ENCODE measurements around the gene SPINK7. TPM values are rescaled to one million over a fixed set of nuclear protein-coding genes. Genes with fewer than 3 reads are reported as not detected.
"Not testable (repeated sequence)": the region's sequence is repeated elsewhere in the genome, so short reads cannot be mapped to it uniquely, and the experiment has no call there.

Gene SPINK7
- total RNA-seq: not detected
- long read RNA-seq: 0 reads

DNA sequence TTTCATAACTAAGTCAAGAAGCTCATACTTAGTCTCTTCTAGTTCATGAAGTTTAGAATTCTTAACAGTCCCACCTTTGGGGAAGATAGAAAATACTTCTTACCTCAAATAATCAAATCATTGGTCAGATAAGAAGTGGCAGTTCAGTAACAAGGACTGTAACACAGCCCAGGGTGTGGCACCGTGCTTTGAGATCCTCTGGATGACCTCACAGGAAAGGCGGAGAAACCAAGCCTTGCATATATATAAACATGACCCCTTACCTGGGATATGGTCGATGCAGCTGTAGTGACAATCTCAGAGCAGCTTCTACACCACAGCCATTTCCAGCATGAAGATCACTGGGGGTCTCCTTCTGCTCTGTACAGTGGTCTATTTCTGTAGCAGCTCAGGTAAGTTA, at the start of gene SPINK7:
Gene SPINK7, plus strand, starts transcription at position 271 of the 400 bp plus-strand sequence. Its CDS starts 61 bp downstream, at position 332.
- Histone ChIP-seq H3K9me3 (no peaks in the 10 kb centered on the region), H3K36me3 (no peaks in the 10 kb centered on the region), H3K4me1 (no peaks in the 10 kb centered on the region), H3K27ac (no peak within 1 kb of the TSS), H3K27me3 (ENCODE audit: low read depth) (no peaks in the 10 kb centered on the region), H3K4me3 (no peak within 1 kb of the TSS)
- ATAC-seq: no peak
- TF ChIP-seq, protein P1, sequence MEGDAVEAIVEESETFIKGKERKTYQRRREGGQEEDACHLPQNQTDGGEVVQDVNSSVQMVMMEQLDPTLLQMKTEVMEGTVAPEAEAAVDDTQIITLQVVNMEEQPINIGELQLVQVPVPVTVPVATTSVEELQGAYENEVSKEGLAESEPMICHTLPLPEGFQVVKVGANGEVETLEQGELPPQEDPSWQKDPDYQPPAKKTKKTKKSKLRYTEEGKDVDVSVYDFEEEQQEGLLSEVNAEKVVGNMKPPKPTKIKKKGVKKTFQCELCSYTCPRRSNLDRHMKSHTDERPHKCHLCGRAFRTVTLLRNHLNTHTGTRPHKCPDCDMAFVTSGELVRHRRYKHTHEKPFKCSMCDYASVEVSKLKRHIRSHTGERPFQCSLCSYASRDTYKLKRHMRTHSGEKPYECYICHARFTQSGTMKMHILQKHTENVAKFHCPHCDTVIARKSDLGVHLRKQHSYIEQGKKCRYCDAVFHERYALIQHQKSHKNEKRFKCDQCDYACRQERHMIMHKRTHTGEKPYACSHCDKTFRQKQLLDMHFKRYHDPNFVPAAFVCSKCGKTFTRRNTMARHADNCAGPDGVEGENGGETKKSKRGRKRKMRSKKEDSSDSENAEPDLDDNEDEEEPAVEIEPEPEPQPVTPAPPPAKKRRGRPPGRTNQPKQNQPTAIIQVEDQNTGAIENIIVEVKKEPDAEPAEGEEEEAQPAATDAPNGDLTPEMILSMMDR (IDR thresholded peaks at IDR 0.05): no peak
- intact Hi-C loops (cut with DNase I): no loop called here
- no peak for DNase-seq

GRCh38 chr5:148267962-148268361, 44.3 kb upstream of the SPINK7 start:
- intact Hi-C loops (cut with DNase I): no loop called here
- H3K4me3 ChIP-seq: no peak overlapping the region
- no peaks in the 10 kb centered on the region for H3K27me3 ChIP-seq (ENCODE audit: low read depth)
- no peak overlapping the region for H3K27ac ChIP-seq
- H3K9me3 ChIP-seq: no peaks in the 10 kb centered on the region
- DNase-seq (no peak), ATAC-seq (no peak)
- TF ChIP-seq, protein P1 (IDR thresholded peaks at IDR 0.05): no peak
- H3K36me3 ChIP-seq: no peaks in the 10 kb centered on the region
- H3K4me1 ChIP-seq: no peaks in the 10 kb centered on the region

DNA sequence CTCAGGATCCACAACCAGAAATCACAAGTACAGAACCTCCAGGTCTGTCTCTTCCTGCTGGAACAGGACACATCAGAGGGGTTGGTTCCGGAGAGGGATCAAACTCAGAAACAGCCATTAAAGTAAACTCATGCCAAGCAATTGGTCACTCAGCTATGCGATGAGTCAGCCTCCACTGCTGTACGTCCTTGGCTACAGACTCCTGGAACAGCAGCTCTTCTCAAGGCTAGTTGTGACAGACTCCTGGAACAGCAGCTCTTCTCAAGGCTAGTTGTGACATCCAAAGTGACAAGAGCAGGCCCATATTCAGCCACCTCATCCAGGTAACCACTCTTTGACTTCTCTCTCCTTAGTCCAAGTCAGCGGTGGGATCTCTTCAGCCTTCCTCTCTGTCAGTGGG, 43.7 kb upstream of the SPINK7 start, which contains the start of gene SPINK13:
Gene SPINK13, plus strand, starts transcription at position 229 of the 400 bp plus-strand sequence. CDS start 1,279 bp downstream, outside the sequence.
- H3K27me3 ChIP-seq (ENCODE audit: low read depth): no peaks in the 10 kb centered on the region
- H3K9me3 ChIP-seq: no peaks in the 10 kb centered on the region
- H3K4me1 ChIP-seq: no peaks in the 10 kb centered on the region
- ATAC-seq (no peak), DNase-seq (no peak)
- H3K4me3 ChIP-seq: no peak within 1 kb of the TSS
- no peaks in the 10 kb centered on the region for H3K36me3 ChIP-seq
- intact Hi-C loops (cut with DNase I): no loop called here
- no peak within 1 kb of the TSS for H3K27ac ChIP-seq
- TF ChIP-seq, protein P1 (IDR thresholded peaks at IDR 0.05): no peak

DNA sequence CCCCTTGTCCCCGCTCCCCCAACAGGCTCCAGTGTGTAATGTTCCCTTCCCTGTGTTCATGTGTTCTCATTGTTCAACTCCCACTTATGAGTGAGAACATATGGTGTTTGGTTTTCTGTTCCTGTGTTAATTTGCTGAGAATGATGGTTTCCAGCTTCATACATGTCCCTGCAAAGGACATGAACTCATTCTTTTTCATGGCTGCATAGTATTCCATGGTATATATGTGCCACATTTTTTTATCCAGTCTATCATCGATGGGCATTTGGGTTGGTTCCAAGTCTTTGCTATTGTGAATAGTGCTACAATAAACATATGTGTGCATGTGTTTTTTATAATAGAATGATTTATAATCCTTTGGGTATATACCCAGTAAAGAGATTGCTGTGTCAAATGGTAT, 37.1 kb upstream of the SPINK7 start:
- H3K27ac ChIP-seq; H3K4me1 ChIP-seq; ATAC-seq; H3K27me3 ChIP-seq (ENCODE audit: low read depth); H3K4me3 ChIP-seq; H3K36me3 ChIP-seq; DNase-seq; intact Hi-C loops (cut with DNase I): not testable (repeated sequence)
- peaks cover 13% of the 10 kb centered on the region for H3K9me3 ChIP-seq

DNA sequence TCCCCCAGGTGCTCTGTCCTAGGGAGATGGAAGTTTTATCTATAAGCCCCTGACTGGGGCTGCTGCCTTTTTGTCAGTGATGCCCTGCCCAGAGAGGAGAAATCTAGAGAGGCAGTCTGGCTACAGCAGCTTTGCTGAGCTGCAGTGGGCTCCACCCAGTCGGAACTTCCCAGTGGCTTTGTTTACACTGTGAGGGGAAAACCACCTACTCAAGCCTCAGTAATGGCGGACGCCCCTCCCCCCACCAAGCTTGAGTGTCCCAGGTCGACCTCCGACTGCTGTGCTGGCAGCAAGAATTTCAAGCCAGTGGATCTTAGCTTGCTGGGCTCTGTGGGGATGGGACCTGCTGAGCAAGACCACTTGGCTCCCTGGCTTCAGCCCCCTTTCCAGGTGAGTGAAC, 31.3 kb upstream of the SPINK7 start:
- ATAC-seq; H3K27me3 ChIP-seq (ENCODE audit: low read depth); H3K4me3 ChIP-seq; DNase-seq; H3K9me3 ChIP-seq; H3K4me1 ChIP-seq; intact Hi-C loops (cut with DNase I); H3K27ac ChIP-seq; H3K36me3 ChIP-seq: not testable (repeated sequence)

DNA sequence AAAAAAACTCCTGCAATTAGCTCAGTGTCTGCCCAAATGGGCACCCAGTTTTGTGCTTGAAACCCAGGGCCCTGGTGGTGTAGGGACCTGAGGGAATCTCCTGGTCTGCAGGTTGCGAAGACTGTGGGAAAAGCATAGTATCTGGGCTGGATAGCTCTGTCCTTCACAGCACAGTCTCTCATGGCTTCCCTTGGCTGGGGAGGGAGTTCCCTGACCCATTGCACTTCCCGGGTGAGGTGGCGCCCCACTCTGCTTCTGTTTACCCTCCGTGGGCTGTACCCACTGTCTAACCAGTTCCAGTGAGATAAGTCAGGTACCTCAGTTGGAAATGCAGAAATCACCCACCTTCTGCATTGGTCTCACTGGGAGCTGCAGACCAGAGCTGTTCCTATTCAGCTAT, 30.9 kb upstream of the SPINK7 start:
- H3K27ac ChIP-seq; intact Hi-C loops (cut with DNase I); H3K4me3 ChIP-seq; H3K9me3 ChIP-seq; H3K36me3 ChIP-seq; H3K27me3 ChIP-seq (ENCODE audit: low read depth); ATAC-seq; DNase-seq; H3K4me1 ChIP-seq: not testable (repeated sequence)

DNA sequence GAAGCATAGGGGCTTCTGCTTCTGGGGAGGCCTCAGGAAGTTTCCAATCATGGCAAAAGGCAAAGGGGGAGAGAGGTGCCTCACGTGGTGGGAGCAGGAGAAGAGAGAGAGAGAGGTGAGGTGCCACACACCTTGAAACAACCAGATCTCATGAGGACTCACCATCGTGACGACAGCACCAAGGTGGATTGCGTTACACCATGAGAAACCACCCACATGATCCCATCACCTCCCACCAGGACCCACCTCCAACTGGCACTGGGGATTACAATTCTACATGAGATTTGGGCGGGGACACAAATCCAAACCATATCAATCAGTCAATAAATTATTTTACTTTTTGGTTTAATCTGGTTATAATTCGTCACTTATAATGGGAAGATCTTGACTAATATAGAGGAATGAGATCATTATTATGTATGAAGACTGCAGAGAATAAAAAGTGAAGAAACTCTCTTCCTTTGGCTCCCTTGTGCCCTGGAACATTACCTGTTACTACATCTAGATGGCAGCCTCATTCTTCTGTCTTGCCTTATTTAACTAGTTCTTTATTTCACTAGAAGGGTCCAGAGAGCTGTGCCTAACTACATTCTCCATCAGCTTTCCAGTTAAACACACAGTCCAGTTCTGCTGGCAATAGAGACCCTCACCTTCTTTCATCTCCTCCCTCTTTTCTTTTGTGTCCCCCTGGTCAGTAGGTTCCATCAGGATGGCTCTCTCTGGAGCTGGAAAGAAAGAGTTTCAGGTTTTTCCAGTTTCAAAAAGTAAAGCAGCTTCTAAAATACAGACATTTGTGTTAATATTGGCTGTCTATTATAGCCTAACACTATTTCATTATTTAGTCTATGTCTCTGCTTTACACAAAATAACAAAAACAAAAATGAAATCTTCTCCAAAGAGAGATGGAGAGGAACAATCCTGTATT, 21.7 kb upstream of the SPINK7 start:
- no peak overlapping the region for H3K4me3 ChIP-seq
- no peaks in the 10 kb centered on the region for H3K36me3 ChIP-seq
- peak in 1 of 2 donors; percentile 39 for ATAC-seq
- no peaks in the 10 kb centered on the region for H3K4me1 ChIP-seq
- H3K27me3 ChIP-seq (ENCODE audit: low read depth): no peaks in the 10 kb centered on the region
- no peak for DNase-seq
- TF ChIP-seq, protein P1 (IDR thresholded peaks at IDR 0.05): peak; percentile 24
- intact Hi-C loops (cut with DNase I): no loop called here
- no peaks in the 10 kb centered on the region for H3K9me3 ChIP-seq
- H3K27ac ChIP-seq: no peak overlapping the region

Measured in lower lobe of right lung (tissue), 2 donors.